Mammary epithelial cell (primary cell): ENCODE measurements around the gene STK17B.
A peak's percentile ranks its signal among the peaks of the same experiment; 100 is the strongest.

Experiments used
- EZH2 ChIP-seq: IDR thresholded peaks from 2 replicates; pipeline ENCODE4 v1.6.1; 2012; ENCODE audit warnings: low read length, inconsistent platforms, borderline replicate concordance
- TF ChIP-seq, protein P1 (sequence below), 2 donors: IDR thresholded peaks in 1 of 2; conservative IDR thresholded peaks in 1 of 2; 2 replicates each; pipeline ENCODE4 v1.5.1; 2011 to 2012; ENCODE audit warnings: inconsistent platforms in 2 of 2, low read length in 2 of 2, mild to moderate bottlenecking in 2 of 2, control low read depth in 1 of 2, low read depth in 1 of 2; ENCODE audit not compliant: insufficient read depth in 1 of 2; ENCODE audit errors: extremely low read depth in 1 of 2

DNA sequence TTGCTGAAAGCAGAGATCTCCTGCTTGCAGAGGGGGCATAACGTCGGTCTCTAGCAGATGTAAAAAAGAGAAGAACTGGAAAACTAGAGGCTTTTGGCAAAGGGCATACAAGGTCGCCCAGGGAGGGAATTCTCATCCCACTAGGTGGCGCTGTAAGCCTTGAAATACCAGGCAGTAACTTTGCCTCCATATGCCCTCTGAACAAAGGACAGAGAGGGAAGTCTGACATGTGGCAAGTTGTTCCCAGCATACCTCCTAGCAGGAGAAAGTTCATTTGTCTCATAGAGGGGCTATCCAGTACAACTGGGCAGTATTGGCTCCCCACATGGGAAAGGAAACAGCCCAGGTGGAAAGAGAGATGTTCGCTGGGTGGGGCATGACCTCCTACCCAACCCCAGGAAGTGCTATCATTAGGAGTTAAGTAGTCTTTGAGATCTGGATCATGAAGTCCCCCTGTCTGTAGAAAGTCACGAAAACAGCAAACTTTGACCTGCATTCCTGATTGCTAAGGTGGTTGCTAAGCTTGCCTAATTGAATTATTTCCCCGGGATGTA, 39.9 kb downstream of the STK17B start:
- TF ChIP-seq, protein P1, sequence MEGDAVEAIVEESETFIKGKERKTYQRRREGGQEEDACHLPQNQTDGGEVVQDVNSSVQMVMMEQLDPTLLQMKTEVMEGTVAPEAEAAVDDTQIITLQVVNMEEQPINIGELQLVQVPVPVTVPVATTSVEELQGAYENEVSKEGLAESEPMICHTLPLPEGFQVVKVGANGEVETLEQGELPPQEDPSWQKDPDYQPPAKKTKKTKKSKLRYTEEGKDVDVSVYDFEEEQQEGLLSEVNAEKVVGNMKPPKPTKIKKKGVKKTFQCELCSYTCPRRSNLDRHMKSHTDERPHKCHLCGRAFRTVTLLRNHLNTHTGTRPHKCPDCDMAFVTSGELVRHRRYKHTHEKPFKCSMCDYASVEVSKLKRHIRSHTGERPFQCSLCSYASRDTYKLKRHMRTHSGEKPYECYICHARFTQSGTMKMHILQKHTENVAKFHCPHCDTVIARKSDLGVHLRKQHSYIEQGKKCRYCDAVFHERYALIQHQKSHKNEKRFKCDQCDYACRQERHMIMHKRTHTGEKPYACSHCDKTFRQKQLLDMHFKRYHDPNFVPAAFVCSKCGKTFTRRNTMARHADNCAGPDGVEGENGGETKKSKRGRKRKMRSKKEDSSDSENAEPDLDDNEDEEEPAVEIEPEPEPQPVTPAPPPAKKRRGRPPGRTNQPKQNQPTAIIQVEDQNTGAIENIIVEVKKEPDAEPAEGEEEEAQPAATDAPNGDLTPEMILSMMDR (conservative IDR thresholded peaks at IDR 0.05 in 1 of 2, IDR thresholded peaks at IDR 0.05 in 1 of 2; ENCODE audit: extremely low read depth in 1 of 2, insufficient read depth in 1 of 2, low read depth in 1 of 2, low read length in 2 of 2) = peak; percentile 57 to 59
- no peak for TF ChIP-seq EZH2
